Cardiac muscle cell (in vitro differentiated cells and primary cell): ENCODE data around the gene COL23A1. TPM values are rescaled to one million over a fixed set of nuclear protein-coding genes. Genes with fewer than 3 reads are reported as not detected.
"Not testable (repeated sequence)": the region's sequence is repeated elsewhere in the genome, so short reads cannot be mapped to it uniquely, and the experiment has no call there.

Experiments
- DNase-seq, 2 donors: peaks; one replicate each; pipeline versions ENCODE4 v3.0.0 to v3.0.0-alpha.2; 2010 to 2017; ENCODE audit warnings: low read depth in 1 of 2, low spot score in 1 of 2
- H3K27ac ChIP-seq: fragments of 200-600 bp; sonication (generic); 2 replicates; pipeline ENCODE4 v1.5.1; 2016
- H3K27me3 ChIP-seq: fragments of 200-600 bp; sonication (generic); 2 replicates; pipeline ENCODE4 v1.6.0; 2016; ENCODE audit warnings: control low read depth
- H3K36me3 ChIP-seq: fragments of 200-600 bp; sonication (generic); 2 replicates; pipeline ENCODE4 v1.5.1; 2016; ENCODE audit warnings: control low read depth
- H3K4me1 ChIP-seq: fragments of 200-600 bp; sonication (generic); 2 replicates; pipeline ENCODE4 v1.8.1; 2017; ENCODE audit warnings: low read depth, mild to moderate bottlenecking, mixed run types
- H3K4me3 ChIP-seq: fragments of 200-600 bp; sonication (generic); 2 replicates; pipeline ENCODE4 v1.5.1; 2016; ENCODE audit warnings: mild to moderate bottlenecking
- H3K9me3 ChIP-seq: fragments of 200-600 bp; sonication (generic); 2 replicates; pipeline ENCODE4 v1.5.1; 2017; ENCODE audit warnings: low read depth, mild to moderate bottlenecking, control low read depth
- polyA plus RNA-seq: library from polyadenylated mRNA; unstranded; fragments of >200 nt; fragmentation: Nextera tagmentation; extraction: Ambion mirVana; gene quantifications from 2 replicates; pipeline ENCODE4 v1.2.1, GENCODE V29; 2016
- total RNA-seq: library from RNA; depleted of rRNA; stranded (reverse); fragments of >200 nt; gene quantifications from 2 replicates; pipeline ENCODE4 v1.2.3, GENCODE V29; 2016
- TF ChIP-seq, protein P1 (sequence below): IDR thresholded peaks from 2 replicates; pipeline ENCODE4 v1.5.1; 2012; ENCODE audit warnings: low read depth, mild to moderate bottlenecking, low read length

The COL23A1 gene
- total and polyA plus RNA-seq, 2 experiments from 2014 or later = 28.9 to 43.0 TPM

DNA sequence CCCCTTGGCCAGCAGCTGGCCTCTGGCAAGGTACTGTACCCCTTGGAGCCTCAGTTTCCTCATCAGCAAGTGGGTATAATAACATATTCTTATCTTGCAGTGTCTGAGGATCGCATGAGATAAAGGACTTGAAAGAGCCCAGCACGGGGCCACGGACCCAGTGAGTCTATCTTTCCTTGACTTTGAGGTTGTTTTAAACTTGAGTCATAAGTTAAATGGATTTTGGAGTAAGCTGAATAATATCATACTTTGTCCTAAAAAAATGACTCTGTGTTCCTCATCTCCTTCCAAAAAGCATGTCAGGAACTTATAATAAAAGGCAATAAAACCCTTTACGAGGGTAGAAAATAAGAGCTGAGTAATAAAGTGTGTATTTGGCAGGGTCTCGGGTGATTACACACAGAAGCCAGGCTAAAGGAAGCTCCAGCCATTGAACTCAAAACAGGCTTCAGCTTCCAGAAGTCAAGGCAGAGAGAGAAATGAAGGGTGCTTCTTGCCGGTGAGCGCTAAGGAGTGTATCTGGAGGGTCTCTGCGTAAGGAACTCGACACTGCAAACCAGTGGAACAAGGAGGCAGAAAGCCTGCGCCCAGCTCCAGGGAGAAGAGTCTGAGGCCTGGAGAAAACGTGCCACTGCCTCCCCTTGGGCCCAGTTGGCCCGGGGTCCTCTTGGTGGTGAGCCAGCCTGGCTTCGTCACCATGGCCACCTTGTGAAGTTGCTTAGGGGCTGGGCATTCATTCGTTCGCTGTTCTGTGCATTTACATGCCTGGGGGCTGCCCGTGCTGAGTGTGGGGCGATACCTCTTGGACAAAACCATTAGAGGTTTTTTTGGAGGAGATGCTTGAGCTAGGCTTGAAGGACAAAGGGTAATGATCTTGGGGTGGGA is 285.2 kb downstream of the COL23A1 start:
- TF ChIP-seq, protein P1, sequence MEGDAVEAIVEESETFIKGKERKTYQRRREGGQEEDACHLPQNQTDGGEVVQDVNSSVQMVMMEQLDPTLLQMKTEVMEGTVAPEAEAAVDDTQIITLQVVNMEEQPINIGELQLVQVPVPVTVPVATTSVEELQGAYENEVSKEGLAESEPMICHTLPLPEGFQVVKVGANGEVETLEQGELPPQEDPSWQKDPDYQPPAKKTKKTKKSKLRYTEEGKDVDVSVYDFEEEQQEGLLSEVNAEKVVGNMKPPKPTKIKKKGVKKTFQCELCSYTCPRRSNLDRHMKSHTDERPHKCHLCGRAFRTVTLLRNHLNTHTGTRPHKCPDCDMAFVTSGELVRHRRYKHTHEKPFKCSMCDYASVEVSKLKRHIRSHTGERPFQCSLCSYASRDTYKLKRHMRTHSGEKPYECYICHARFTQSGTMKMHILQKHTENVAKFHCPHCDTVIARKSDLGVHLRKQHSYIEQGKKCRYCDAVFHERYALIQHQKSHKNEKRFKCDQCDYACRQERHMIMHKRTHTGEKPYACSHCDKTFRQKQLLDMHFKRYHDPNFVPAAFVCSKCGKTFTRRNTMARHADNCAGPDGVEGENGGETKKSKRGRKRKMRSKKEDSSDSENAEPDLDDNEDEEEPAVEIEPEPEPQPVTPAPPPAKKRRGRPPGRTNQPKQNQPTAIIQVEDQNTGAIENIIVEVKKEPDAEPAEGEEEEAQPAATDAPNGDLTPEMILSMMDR = no peak
- no peaks in the 10 kb centered on the region for H3K36me3 ChIP-seq
- DNase-seq = no peak
- no peaks in the 10 kb centered on the region for H3K27me3 ChIP-seq
- peaks cover 5% of the 10 kb centered on the region for H3K4me1 ChIP-seq
- no peak overlapping the region for H3K27ac ChIP-seq
- H3K4me3 ChIP-seq = no peak overlapping the region
- H3K9me3 ChIP-seq = no peaks in the 10 kb centered on the region

DNA sequence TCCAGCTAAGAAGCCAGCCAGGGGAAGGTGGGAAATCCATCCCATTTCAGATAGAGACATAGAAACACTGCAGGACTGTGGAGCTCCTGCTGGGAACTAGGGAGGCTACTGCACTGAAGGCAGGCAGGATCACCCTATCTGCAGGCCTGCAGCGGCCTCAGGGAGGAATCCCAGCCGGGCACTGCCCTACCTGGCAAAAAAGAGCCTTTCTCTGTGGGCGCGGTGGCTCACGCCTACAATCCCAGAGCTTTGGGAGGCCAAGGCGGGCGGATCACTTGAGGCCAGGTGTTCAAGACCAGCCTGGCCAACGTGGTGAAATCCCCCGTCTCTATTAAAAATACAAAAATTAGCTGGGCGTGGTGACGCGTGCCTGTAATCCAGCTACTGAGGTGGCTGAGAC is 286.2 kb downstream of the COL23A1 start:
- no peak overlapping the region for H3K4me3 ChIP-seq
- no peaks in the 10 kb centered on the region for H3K36me3 ChIP-seq
- H3K9me3 ChIP-seq = no peaks in the 10 kb centered on the region
- peaks cover 5% of the 10 kb centered on the region for H3K4me1 ChIP-seq
- no peak overlapping the region for H3K27ac ChIP-seq
- no peak for DNase-seq
- no peaks in the 10 kb centered on the region for H3K27me3 ChIP-seq
- TF ChIP-seq, protein P1 = no peak

- not testable (repeated sequence) for DNase-seq, H3K27ac ChIP-seq, H3K36me3 ChIP-seq, H3K27me3 ChIP-seq, H3K4me1 ChIP-seq, H3K9me3 ChIP-seq, H3K4me3 ChIP-seq
These were observed 287.9 kb downstream of the COL23A1 start for GRCh38 chr5:178302321-178302720.

DNA sequence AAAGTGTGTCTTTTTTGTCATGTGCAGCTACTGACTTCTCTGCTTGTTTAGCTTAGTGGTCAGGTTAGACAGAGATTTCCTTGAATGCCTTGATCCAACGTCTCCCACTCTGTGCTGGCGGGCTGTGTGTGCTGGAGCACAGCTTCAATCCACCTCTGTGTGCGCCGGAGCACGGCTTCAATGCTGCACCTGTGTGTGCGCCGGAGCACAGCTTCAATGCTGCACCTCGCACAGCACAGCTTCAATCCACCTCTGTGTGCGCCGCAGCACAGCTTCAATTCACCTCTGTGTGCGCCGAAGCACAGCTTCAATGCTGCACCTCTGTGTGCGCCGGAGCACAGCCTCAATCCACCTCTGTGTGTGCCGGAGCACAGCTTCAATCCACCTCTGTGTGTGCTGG is 288.6 kb downstream of the COL23A1 start:
- H3K4me1 ChIP-seq = no peaks in the 10 kb centered on the region
- H3K27me3 ChIP-seq = no peaks in the 10 kb centered on the region
- no peak overlapping the region for H3K27ac ChIP-seq
- no peak overlapping the region for H3K4me3 ChIP-seq
- H3K36me3 ChIP-seq = no peaks in the 10 kb centered on the region
- no peak for DNase-seq
- TF ChIP-seq, protein P1 = no peak
- H3K9me3 ChIP-seq = no peaks in the 10 kb centered on the region

GRCh38 chr5:178298283-178298807 is 291.8 kb downstream of the COL23A1 start:
- TF ChIP-seq, protein P1 = no peak
- Histone ChIP-seq H3K27me3 (no peaks in the 10 kb centered on the region), H3K4me3 (no peak overlapping the region), H3K27ac (no peak overlapping the region), H3K4me1 (no peaks in the 10 kb centered on the region), H3K9me3 (no peaks in the 10 kb centered on the region), H3K36me3 (no peaks in the 10 kb centered on the region)
- no peak for DNase-seq

GRCh38 chr5:178297751-178298150 is 292.4 kb downstream of the COL23A1 start:
- H3K27ac ChIP-seq = no peak overlapping the region
- no peak for DNase-seq
- no peaks in the 10 kb centered on the region for H3K4me1 ChIP-seq
- no peaks in the 10 kb centered on the region for H3K36me3 ChIP-seq
- no peaks in the 10 kb centered on the region for H3K27me3 ChIP-seq
- no peak overlapping the region for H3K4me3 ChIP-seq
- TF ChIP-seq, protein P1 = no peak
- H3K9me3 ChIP-seq = no peaks in the 10 kb centered on the region
